Bronchial epithelial cell (primary cell): ENCODE results near the gene PRICKLE1. TPM values are rescaled to one million over a fixed set of nuclear protein-coding genes. Genes with fewer than 3 reads are reported as not detected.
A peak's percentile ranks its signal among the peaks of the same experiment; 100 is the strongest.

Experiments used
- DNase-seq: peaks from one replicate; pipeline ENCODE4 v3.0.0-alpha.2; 2010; ENCODE audit warnings: low read depth
- FAIRE-seq: peaks from 2 replicates; lab custom pipeline; 2011; peaks lifted over from hg19 to GRCh38; lab: Jason Lieb, UNC
- H3K27me3 ChIP-seq: 2 replicates; pipeline ENCODE4 v1.5.1; 2011; ENCODE audit warnings: low read length; ENCODE audit not compliant: control insufficient read depth, insufficient read depth
- H3K36me3 ChIP-seq: 2 replicates; pipeline ENCODE4 v1.5.1; 2011; ENCODE audit warnings: low read length; ENCODE audit not compliant: control insufficient read depth, insufficient read depth
- H3K4me3 ChIP-seq: 2 replicates; pipeline ENCODE4 v1.5.1; 2011; ENCODE audit warnings: mild to moderate bottlenecking, low read depth, low read length, control low read depth
- total RNA-seq: library from RNA; depleted of rRNA; stranded (reverse); fragments of >200 nt; gene quantifications from 2 replicates; pipeline ENCODE4 v1.2.1, GENCODE V29; 2014
- TF ChIP-seq, protein P1 (sequence below): IDR thresholded peaks from 2 replicates; pipeline ENCODE4 v1.5.1; 2011; ENCODE audit warnings: mild to moderate bottlenecking, moderate library complexity, low read length, control low read depth, inconsistent platforms; ENCODE audit not compliant: insufficient read depth, severe bottlenecking

PRICKLE1 gene
- total RNA-seq, 1 donor from 2014 or later, result 1.1 TPM

DNA sequence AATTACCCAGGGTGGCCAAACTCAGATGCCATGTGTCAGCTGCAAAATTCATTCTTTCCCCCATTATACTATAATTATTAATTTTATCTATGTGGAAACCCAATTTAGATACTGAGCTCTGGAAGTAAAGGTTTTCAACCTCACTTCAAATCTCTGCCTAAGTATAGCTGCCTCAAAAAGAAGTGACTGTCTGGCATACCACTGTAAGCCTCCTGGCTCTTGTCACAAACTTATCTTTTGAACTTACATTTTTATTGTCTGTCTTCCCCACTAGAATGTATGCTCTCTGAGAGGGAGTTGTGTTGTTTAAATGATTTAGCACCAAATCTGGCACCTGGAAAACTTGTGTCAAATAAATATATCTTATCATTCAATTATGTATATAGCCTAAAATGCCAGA is 16.1 kb upstream of the PRICKLE1 start:
- FAIRE-seq, result no peak
- TF ChIP-seq, protein P1, sequence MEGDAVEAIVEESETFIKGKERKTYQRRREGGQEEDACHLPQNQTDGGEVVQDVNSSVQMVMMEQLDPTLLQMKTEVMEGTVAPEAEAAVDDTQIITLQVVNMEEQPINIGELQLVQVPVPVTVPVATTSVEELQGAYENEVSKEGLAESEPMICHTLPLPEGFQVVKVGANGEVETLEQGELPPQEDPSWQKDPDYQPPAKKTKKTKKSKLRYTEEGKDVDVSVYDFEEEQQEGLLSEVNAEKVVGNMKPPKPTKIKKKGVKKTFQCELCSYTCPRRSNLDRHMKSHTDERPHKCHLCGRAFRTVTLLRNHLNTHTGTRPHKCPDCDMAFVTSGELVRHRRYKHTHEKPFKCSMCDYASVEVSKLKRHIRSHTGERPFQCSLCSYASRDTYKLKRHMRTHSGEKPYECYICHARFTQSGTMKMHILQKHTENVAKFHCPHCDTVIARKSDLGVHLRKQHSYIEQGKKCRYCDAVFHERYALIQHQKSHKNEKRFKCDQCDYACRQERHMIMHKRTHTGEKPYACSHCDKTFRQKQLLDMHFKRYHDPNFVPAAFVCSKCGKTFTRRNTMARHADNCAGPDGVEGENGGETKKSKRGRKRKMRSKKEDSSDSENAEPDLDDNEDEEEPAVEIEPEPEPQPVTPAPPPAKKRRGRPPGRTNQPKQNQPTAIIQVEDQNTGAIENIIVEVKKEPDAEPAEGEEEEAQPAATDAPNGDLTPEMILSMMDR, result no peak

GRCh38 chr12:42603246-42603990 is 13.9 kb upstream of the PRICKLE1 start:
- H3K4me3 ChIP-seq, result no peak overlapping the region
- no peak for FAIRE-seq
- TF ChIP-seq, protein P1, result no peak

More for the DNA sequence above, 16.1 kb upstream of the PRICKLE1 start:
- H3K4me3 ChIP-seq, result no peak overlapping the region
- no peaks in the 10 kb centered on the region for H3K36me3 ChIP-seq
- H3K27me3 ChIP-seq, result no peaks in the 10 kb centered on the region
- no peak for DNase-seq

DNA sequence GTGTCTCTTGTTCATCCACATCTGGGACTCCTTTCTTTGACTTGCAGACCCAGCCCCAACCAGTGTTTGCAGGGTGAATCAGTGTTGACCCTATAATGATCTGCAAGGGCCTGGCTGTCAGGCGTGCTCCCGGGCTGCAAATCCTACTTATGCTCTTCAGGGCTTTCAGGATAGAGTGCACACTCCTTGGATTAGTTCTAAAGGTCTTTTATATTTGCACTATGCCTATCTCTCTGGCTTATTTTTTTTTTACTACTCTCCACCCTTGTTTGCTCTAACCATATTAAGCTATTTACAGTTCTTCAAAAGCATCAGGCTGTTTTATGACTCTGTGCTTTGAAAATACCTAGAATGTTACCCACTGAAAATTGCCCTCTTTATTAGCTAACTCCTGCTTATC is 4.3 kb upstream of the PRICKLE1 start:
- no peak for FAIRE-seq
- no peak for DNase-seq

More at GRCh38 chr12:42603246-42603990, 13.9 kb upstream of the PRICKLE1 start:
- H3K27me3 ChIP-seq, result no peaks in the 10 kb centered on the region
- no peaks in the 10 kb centered on the region for H3K36me3 ChIP-seq
- no peak for DNase-seq

DNA sequence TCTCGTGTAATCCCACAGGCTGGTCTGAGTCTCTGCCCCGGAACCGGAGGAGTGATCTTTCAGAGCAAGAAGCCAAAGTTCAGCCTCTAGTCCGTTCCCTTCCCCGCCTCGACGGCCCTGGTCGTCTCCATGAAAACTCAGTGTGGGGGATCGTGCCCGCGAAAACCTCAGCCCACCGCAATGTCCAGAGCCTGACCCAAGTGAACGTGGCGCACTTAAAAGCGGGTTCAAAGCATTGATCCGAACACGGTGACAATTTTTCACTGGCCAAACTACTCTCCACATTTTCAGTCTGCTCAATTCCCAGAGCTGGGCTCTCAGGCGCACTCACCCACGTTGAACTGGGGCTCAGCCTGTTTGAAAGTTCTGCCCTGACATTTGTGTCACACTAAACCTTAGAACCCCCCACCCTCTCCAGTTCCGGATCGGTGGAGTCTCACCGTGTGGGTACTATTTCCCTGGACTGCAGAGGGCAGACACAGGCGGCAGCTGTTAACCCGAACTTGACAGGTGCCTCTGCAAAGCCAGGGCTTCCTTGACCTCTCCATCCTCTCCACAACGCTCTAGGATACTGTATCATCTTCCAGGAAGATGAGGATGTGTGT is 886 bp upstream of the PRICKLE1 start:
- no peaks in the 10 kb centered on the region for H3K27me3 ChIP-seq
- DNase-seq, result no peak

More for the DNA sequence above, 4.3 kb upstream of the PRICKLE1 start:
- TF ChIP-seq, protein P1, result no peak
- Histone ChIP-seq H3K36me3 (no peaks in the 10 kb centered on the region), H3K4me3 (no peak overlapping the region), H3K27me3 (no peaks in the 10 kb centered on the region)

DNA sequence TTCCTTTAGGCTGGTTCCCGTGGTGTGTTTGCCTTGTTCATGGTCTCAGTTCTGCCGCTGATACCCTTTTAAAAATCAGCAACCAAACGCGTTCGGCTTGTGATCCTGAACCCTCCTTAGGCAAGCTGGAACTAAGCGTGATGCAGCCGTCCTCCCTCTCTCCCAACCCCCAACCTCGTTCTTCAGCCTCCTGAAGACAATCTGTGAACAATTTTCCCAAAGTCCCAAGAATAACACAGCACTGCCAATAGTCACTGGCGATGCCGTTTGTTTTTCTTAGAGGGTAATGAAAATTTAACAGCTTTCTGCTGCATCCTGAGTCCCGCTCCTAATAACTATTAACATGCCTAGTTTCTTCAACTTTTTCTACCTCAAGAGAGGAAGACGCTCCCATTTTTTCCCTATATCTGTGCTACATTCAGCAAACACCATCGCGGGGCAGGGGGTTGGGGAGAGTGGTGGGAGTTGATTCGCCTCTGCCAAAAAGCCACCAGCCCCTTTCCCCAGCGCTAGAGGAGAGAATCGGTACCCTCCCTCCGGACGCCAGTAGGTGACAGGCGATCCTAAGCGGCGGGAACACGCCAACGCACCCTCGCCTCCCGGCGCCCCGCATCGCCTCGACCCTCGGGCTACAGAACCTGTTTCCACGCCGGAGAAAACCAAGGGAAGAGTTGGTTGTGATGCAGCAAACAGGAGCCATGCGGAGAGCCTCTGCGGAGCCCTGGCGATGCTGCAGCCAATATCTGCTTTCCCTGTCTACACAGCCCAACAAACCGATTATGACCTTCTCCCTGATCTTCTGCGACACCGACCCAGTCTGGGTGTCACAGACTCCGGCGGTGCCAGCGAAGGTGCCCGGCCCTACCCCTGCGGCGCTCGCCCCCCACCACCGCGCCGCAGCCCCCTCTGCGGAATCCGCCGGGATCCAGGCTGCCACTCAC is 752 bp downstream of the PRICKLE1 start:
- no peak for DNase-seq

More for the DNA sequence above, 886 bp upstream of the PRICKLE1 start:
- TF ChIP-seq, protein P1, result peak; percentile 17
- no peak for FAIRE-seq
- Histone ChIP-seq H3K4me3 (peak overlapping the region; percentile 84), H3K36me3 (no peaks in the 10 kb centered on the region)

More for the DNA sequence above, 752 bp downstream of the PRICKLE1 start:
- TF ChIP-seq, protein P1, result peak; percentile 87
- no peak for FAIRE-seq
- H3K36me3 ChIP-seq, result no peaks in the 10 kb centered on the region
- peak overlapping the region; percentile 84 for H3K4me3 ChIP-seq
- H3K27me3 ChIP-seq, result no peaks in the 10 kb centered on the region
